Measurements from ENCODE around the gene CRYBG3.

- TF ChIP-seq POLR2AphosphoS5 (IDR thresholded peaks at IDR 0.05; ENCODE audit: borderline replicate concordance, low read depth, low read length) (no peak), EZH2 (IDR thresholded peaks at IDR 0.05) (no peak), FOXP2 (optimal IDR thresholded peaks at IDR 0.05; ENCODE audit: control extremely low read depth, extremely low read length, insufficient read depth) (no peak)
These were observed 77.5 kb downstream of the CRYBG3 start for GRCh38 chr3:97899331-97899730.
